Parathyroid adenoma (tissue), 2 donors: ENCODE results near the gene SETD3.

Experiments
- H2AFZ ChIP-seq: fragments of 300-600 bp; sonication (generic); one replicate; pipeline ENCODE4 v1.7.0; 2017; ENCODE audit warnings: antibody characterized with exemption, mild to moderate bottlenecking
- H3K27ac ChIP-seq: fragments of 300-600 bp; sonication (generic); one replicate; pipeline ENCODE4 v1.7.0; 2017
- H3K27me3 ChIP-seq: fragments of 300-600 bp; sonication (generic); one replicate; pipeline ENCODE4 v1.7.0; 2017; ENCODE audit warnings: low read length; ENCODE audit not compliant: control insufficient read depth, insufficient read depth
- H3K36me3 ChIP-seq: fragments of 300-600 bp; sonication (generic); one replicate; pipeline ENCODE4 v1.7.0; 2017; ENCODE audit warnings: low read length; ENCODE audit not compliant: control insufficient read depth, insufficient read depth
- H3K4me1 ChIP-seq: fragments of 300-600 bp; sonication (generic); one replicate; pipeline ENCODE4 v1.7.0; 2017; ENCODE audit warnings: control low read depth
- H3K4me2 ChIP-seq: fragments of 300-600 bp; sonication (generic); one replicate; pipeline ENCODE4 v1.7.0; 2017; ENCODE audit warnings: low read length
- H3K4me3 ChIP-seq: fragments of 300-600 bp; sonication (generic); one replicate; pipeline ENCODE4 v1.7.0; 2017; ENCODE audit warnings: low read depth, low read length
- H3K79me2 ChIP-seq: fragments of 300-600 bp; sonication (generic); one replicate; pipeline ENCODE4 v1.7.0; 2017; ENCODE audit warnings: control low read depth
- H3K9ac ChIP-seq: fragments of 300-600 bp; sonication (generic); one replicate; pipeline ENCODE4 v1.7.0; 2017; ENCODE audit warnings: mild to moderate bottlenecking
- H3K9me3 ChIP-seq: fragments of 300-600 bp; sonication (generic); one replicate; pipeline ENCODE4 v1.7.0; 2017; ENCODE audit warnings: low read length; ENCODE audit not compliant: control insufficient read depth
- TF ChIP-seq, protein P1 (sequence below): fragments of 300-600 bp; sonication (generic); IDR thresholded peaks from one replicate; pipeline ENCODE4 v1.7.0; 2017; ENCODE audit warnings: antibody characterized with exemption, mild to moderate bottlenecking
- donor health status: primary hyperparathyroidism.

The SETD3 gene

GRCh38 chr14:99503848-99504453 is 23.3 kb upstream of the SETD3 start:
- H3K4me3 ChIP-seq = no peak overlapping the region
- H3K27me3 ChIP-seq = no peaks in the 10 kb centered on the region
- H3K27ac ChIP-seq = no peak overlapping the region
- H3K9me3 ChIP-seq = no peaks in the 10 kb centered on the region
- no peak overlapping the region for H3K9ac ChIP-seq
- H3K4me2 ChIP-seq = no peak overlapping the region
- no peaks in the 10 kb centered on the region for H3K36me3 ChIP-seq
- H3K4me1 ChIP-seq = no peaks in the 10 kb centered on the region
- no peaks in the 10 kb centered on the region for H3K79me2 ChIP-seq
- no peak overlapping the region for H2AFZ ChIP-seq
- TF ChIP-seq, protein P1, sequence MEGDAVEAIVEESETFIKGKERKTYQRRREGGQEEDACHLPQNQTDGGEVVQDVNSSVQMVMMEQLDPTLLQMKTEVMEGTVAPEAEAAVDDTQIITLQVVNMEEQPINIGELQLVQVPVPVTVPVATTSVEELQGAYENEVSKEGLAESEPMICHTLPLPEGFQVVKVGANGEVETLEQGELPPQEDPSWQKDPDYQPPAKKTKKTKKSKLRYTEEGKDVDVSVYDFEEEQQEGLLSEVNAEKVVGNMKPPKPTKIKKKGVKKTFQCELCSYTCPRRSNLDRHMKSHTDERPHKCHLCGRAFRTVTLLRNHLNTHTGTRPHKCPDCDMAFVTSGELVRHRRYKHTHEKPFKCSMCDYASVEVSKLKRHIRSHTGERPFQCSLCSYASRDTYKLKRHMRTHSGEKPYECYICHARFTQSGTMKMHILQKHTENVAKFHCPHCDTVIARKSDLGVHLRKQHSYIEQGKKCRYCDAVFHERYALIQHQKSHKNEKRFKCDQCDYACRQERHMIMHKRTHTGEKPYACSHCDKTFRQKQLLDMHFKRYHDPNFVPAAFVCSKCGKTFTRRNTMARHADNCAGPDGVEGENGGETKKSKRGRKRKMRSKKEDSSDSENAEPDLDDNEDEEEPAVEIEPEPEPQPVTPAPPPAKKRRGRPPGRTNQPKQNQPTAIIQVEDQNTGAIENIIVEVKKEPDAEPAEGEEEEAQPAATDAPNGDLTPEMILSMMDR = no peak

GRCh38 chr14:99502989-99503421 is 22.3 kb upstream of the SETD3 start:
- TF ChIP-seq, protein P1 = no peak
- Histone ChIP-seq H3K79me2 (no peaks in the 10 kb centered on the region), H3K4me1 (no peaks in the 10 kb centered on the region), H3K27ac (no peak overlapping the region), H3K36me3 (no peaks in the 10 kb centered on the region), H3K4me3 (no peak overlapping the region), H3K9me3 (no peaks in the 10 kb centered on the region), H3K27me3 (no peaks in the 10 kb centered on the region), H3K9ac (no peak overlapping the region), H2AFZ (no peak overlapping the region), H3K4me2 (no peak overlapping the region)

GRCh38 chr14:99497894-99498293 is 17.2 kb upstream of the SETD3 start:
- Histone ChIP-seq H3K36me3 (no peaks in the 10 kb centered on the region), H3K4me3 (no peak overlapping the region), H3K79me2 (peaks cover 29% of the 10 kb centered on the region), H3K9me3 (no peaks in the 10 kb centered on the region), H2AFZ (no peak overlapping the region), H3K27ac (no peak overlapping the region), H3K27me3 (no peaks in the 10 kb centered on the region), H3K4me1 (no peaks in the 10 kb centered on the region), H3K4me2 (no peak overlapping the region), H3K9ac (no peak overlapping the region)
- TF ChIP-seq, protein P1 = no peak

GRCh38 chr14:99497341-99497740 is 16.7 kb upstream of the SETD3 start:
- Histone ChIP-seq H3K27ac (no peak overlapping the region), H3K79me2 (peaks cover 33% of the 10 kb centered on the region), H3K36me3 (no peaks in the 10 kb centered on the region), H3K4me2 (no peak overlapping the region), H3K27me3 (no peaks in the 10 kb centered on the region), H3K4me3 (no peak overlapping the region), H3K4me1 (no peaks in the 10 kb centered on the region), H2AFZ (no peak overlapping the region), H3K9ac (no peak overlapping the region), H3K9me3 (no peaks in the 10 kb centered on the region)
- TF ChIP-seq, protein P1 = no peak

DNA sequence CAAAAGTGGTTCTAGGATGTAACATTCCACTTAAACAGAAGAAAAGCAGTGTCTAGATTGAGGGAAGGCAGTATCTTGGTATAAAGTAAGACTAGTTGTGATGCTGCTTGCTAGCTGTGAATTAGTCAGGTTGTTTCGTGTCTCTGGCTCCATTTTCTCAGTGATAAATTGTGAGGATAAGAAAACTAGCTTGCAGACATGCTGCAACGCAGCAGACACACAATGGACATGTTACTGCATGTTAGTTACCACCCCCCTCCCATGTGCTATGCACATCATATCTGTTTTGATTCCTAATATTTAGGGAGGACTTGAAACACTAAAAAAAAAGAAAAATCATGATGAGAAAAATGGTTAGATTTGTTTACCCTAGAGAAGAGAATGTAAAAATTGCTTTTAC is 3.4 kb upstream of the SETD3 start:
- no peaks in the 10 kb centered on the region for H3K9me3 ChIP-seq
- no peak overlapping the region for H3K4me3 ChIP-seq
- no peaks in the 10 kb centered on the region for H3K27me3 ChIP-seq
- no peaks in the 10 kb centered on the region for H3K4me1 ChIP-seq
- H3K9ac ChIP-seq = no peak overlapping the region
- no peak overlapping the region for H3K4me2 ChIP-seq
- H3K36me3 ChIP-seq = no peaks in the 10 kb centered on the region
- no peak overlapping the region for H2AFZ ChIP-seq
- H3K27ac ChIP-seq = no peak overlapping the region
- peaks cover 48% of the 10 kb centered on the region for H3K79me2 ChIP-seq
- TF ChIP-seq, protein P1 = no peak
